Measurements from ENCODE around the gene IRAK1.

Gene IRAK1

GRCh38 chrX:154019633-154020528 lies at the start of gene IRAK1:
Gene IRAK1 (minus strand): TSS chrX:154019902. CDS start chrX:154019812, 90 bp downstream.
- peak; percentile 47 for DNase-seq

- no peak for DNase-seq
These were observed 48.9 kb upstream of the IRAK1 start for GRCh38 chrX:154068560-154068959.

- DNase-seq = no peak
These were observed 45.1 kb upstream of the IRAK1 start for GRCh38 chrX:154064637-154065435.

- no peak for DNase-seq
These were observed 43.5 kb upstream of the IRAK1 start for GRCh38 chrX:154063234-154063633.

GRCh38 chrX:154061801-154062200 lies 42.1 kb upstream of the IRAK1 start:
- DNase-seq = no peak

- no peak for DNase-seq
These were observed 40.1 kb upstream of the IRAK1 start for GRCh38 chrX:154059729-154060245.

GRCh38 chrX:154059231-154059630 lies 39.5 kb upstream of the IRAK1 start:
- DNase-seq = no peak

GRCh38 chrX:154058214-154058997 lies 38.7 kb upstream of the IRAK1 start:
- no peak for DNase-seq

- DNase-seq = no peak
These were observed 38.1 kb upstream of the IRAK1 start for GRCh38 chrX:154057791-154058190.

GRCh38 chrX:154056770-154057241 lies 37.1 kb upstream of the IRAK1 start:
- DNase-seq = no peak

GRCh38 chrX:154051201-154051810 lies 31.6 kb upstream of the IRAK1 start:
- peak; percentile 79 for DNase-seq

- DNase-seq = no peak
These were observed 30.4 kb upstream of the IRAK1 start for GRCh38 chrX:154050113-154050495.

GRCh38 chrX:154049209-154050112 lies 29.8 kb upstream of the IRAK1 start:
- no peak for DNase-seq

GRCh38 chrX:154048398-154048797 lies 28.7 kb upstream of the IRAK1 start:
- DNase-seq = no peak

GRCh38 chrX:154046940-154047610 lies 27.4 kb upstream of the IRAK1 start:
- DNase-seq = peak; percentile 24

- DNase-seq = peak; percentile 68
These were observed 26.5 kb upstream of the IRAK1 start for GRCh38 chrX:154046031-154046781.

- no peak for DNase-seq
These were observed 24.4 kb upstream of the IRAK1 start for GRCh38 chrX:154044091-154044490.

GRCh38 chrX:154043003-154043763 lies 23.5 kb upstream of the IRAK1 start:
- no peak for DNase-seq

- no peak for DNase-seq
These were observed 21.2 kb upstream of the IRAK1 start for GRCh38 chrX:154040863-154041262.

All from eye (tissue), 1 donor.